Breast epithelium (tissue), 4 donors: ENCODE measurements around the gene PPIP5K2. TPM values are rescaled to one million over a fixed set of nuclear protein-coding genes. Genes with fewer than 3 reads are reported as not detected.
A peak's percentile ranks its signal among the peaks of the same experiment; 100 is the strongest.
"Not testable (repeated sequence)": the region's sequence is repeated elsewhere in the genome, so short reads cannot be mapped to it uniquely, and the experiment has no call there.

ENCODE experiments used
- DNase-seq, 2 donors: peaks; one replicate each; pipeline ENCODE4 v3.0.0-alpha.2; 2019; ENCODE audit warnings: low spot score in 2 of 2
- H3K27ac ChIP-seq, 2 donors: fragments of 200-600 bp; sonication (generic) in 1 of 2; one replicate each; pipeline ENCODE4 v1.5.1; 2016 to 2019; ENCODE audit warnings: mild to moderate bottlenecking in 1 of 2
- H3K27me3 ChIP-seq, 2 donors: fragments of 200-600 bp; sonication (generic) in 1 of 2; one replicate each; pipeline versions ENCODE4 v1.5.1 to v1.6.0; 2017 to 2019; ENCODE audit warnings: control low read depth in 1 of 2, mild to moderate bottlenecking in 1 of 2
- H3K36me3 ChIP-seq: fragments of 200-600 bp; one replicate; pipeline ENCODE4 v1.5.1; 2019
- H3K4me1 ChIP-seq, 2 donors: fragments of 200-600 bp; sonication (generic); one replicate each; pipeline ENCODE4 v1.5.1; 2016 to 2019; ENCODE audit warnings: control low read depth in 1 of 2
- H3K4me3 ChIP-seq, 3 donors: fragments of 200-600 bp; sonication (generic); 1 replicate in 2 of 3; 2 replicates in 1 of 3; pipeline ENCODE4 v1.5.1; 2016 to 2019; ENCODE audit warnings: mild to moderate bottlenecking in 3 of 3, moderate library complexity in 2 of 3
- H3K9me3 ChIP-seq, 2 donors: fragments of 200-600 bp; sonication (generic) in 1 of 2; one replicate each; pipeline ENCODE4 v1.5.1; 2016 to 2019; ENCODE audit warnings: control low read depth in 1 of 2
- CTCF ChIP-seq, 3 donors: fragments of 450-650 bp; IDR thresholded peaks; one replicate each; pipeline ENCODE4 v1.5.1; 2016 to 2017; ENCODE audit warnings: antibody characterized with exemption in 3 of 3, mild to moderate bottlenecking in 3 of 3, moderate library complexity in 3 of 3
- POLR2A ChIP-seq: fragments of 450-650 bp; IDR thresholded peaks from one replicate; pipeline ENCODE4 v1.6.1; 2016; ENCODE audit warnings: antibody characterized with exemption, mild to moderate bottlenecking, moderate library complexity
- POLR2AphosphoS5 ChIP-seq, 3 donors: sonication (generic); formaldehyde crosslinking; IDR thresholded peaks; one replicate each; pipeline ENCODE4 v1.6.1; 2017; ENCODE audit warnings: antibody characterized with exemption in 3 of 3
- intact Hi-C: fragments of 100-400 bp; cut with DNase I; formaldehyde crosslinking; loops from one replicate; pipeline ENCODE4 v1.15.1; 2023; ENCODE audit warnings: low total_unique reads
- total RNA-seq, 3 donors: library from RNA; depleted of rRNA; stranded (reverse); fragments of >200 nt; gene quantifications; one replicate each; pipeline ENCODE4 v1.1.0, GENCODE V29; 2016

The PPIP5K2 gene
- total RNA-seq, 3 donors from 2014 or later, result 42.7 to 69.1 (median 43.9) TPM

GRCh38 chr5:103218164-103218563 lies 98.1 kb downstream of the PPIP5K2 start:
- Histone ChIP-seq H3K27me3 (no peaks in the 10 kb centered on the region), H3K4me3 (no peak overlapping the region), H3K9me3 (no peaks in the 10 kb centered on the region), H3K36me3 (no peaks in the 10 kb centered on the region), H3K4me1 (no peaks in the 10 kb centered on the region), H3K27ac (no peak overlapping the region)
- no peak for DNase-seq
- no peak for TF ChIP-seq POLR2AphosphoS5 (IDR thresholded peaks at IDR 0.05)
- TF ChIP-seq CTCF (IDR thresholded peaks at IDR 0.05), result no peak
- TF ChIP-seq POLR2A, result no peak
- intact Hi-C loops, result no loop called here

GRCh38 chr5:103219074-103219473 lies 99.0 kb downstream of the PPIP5K2 start:
- H3K9me3 ChIP-seq, DNase-seq, H3K4me3 ChIP-seq, H3K4me1 ChIP-seq, H3K27me3 ChIP-seq, H3K27ac ChIP-seq, intact Hi-C loops, H3K36me3 ChIP-seq: not testable (repeated sequence)

GRCh38 chr5:103223031-103223955 lies 103.2 kb downstream of the PPIP5K2 start:
- Histone ChIP-seq H3K4me3 (no peak overlapping the region), H3K27me3 (no peaks in the 10 kb centered on the region), H3K4me1 (no peaks in the 10 kb centered on the region), H3K9me3 (no peaks in the 10 kb centered on the region), H3K36me3 (no peaks in the 10 kb centered on the region), H3K27ac (no peak overlapping the region)
- no peak for DNase-seq
- TF ChIP-seq CTCF (IDR thresholded peaks at IDR 0.05) (no peak), POLR2A (no peak), POLR2AphosphoS5 (IDR thresholded peaks at IDR 0.05) (no peak)
- intact Hi-C loops, result loop anchor here (5.0 kb wide), 1 partner anchor 461 kb away; no protein-coding TSS in a partner anchor

- Histone ChIP-seq H3K27ac (no peak overlapping the region), H3K4me3 (no peak overlapping the region), H3K9me3 (no peaks in the 10 kb centered on the region), H3K36me3 (no peaks in the 10 kb centered on the region), H3K4me1 (no peaks in the 10 kb centered on the region), H3K27me3 (no peaks in the 10 kb centered on the region)
- intact Hi-C loops, result loop anchor here (5.0 kb wide), 1 partner anchor 462 kb away; no protein-coding TSS in a partner anchor
- TF ChIP-seq CTCF (IDR thresholded peaks at IDR 0.05), result peak in 2 of 3 donors; percentile 41 to 51
- TF ChIP-seq POLR2A, result no peak
- no peak for DNase-seq
Measured at GRCh38 chr5:103224118-103224893, 104.2 kb downstream of the PPIP5K2 start.

- Histone ChIP-seq H3K4me1 (no peaks in the 10 kb centered on the region), H3K27ac (no peak overlapping the region), H3K9me3 (no peaks in the 10 kb centered on the region), H3K27me3 (no peaks in the 10 kb centered on the region), H3K4me3 (no peak overlapping the region), H3K36me3 (no peaks in the 10 kb centered on the region)
- DNase-seq, result no peak
- no peak for TF ChIP-seq POLR2A
- TF ChIP-seq CTCF (IDR thresholded peaks at IDR 0.05), result no peak
- no peak for TF ChIP-seq POLR2AphosphoS5 (IDR thresholded peaks at IDR 0.05)
- intact Hi-C loops, result loop anchor here (5.0 kb wide), 1 partner anchor 463 kb away; no protein-coding TSS in a partner anchor
Measured at GRCh38 chr5:103224894-103225246, 104.8 kb downstream of the PPIP5K2 start.
